H1 (cell line): Measurements from ENCODE around the gene RHOT1. TPM values are rescaled to one million over a fixed set of nuclear protein-coding genes. Genes with fewer than 3 reads are reported as not detected.

Experiments
- BRCA1 ChIP-seq: IDR thresholded peaks from 2 replicates; pipeline ENCODE4 v1.6.1; 2012; ENCODE audit warnings: low read depth, low read length, improper control_type of control experiment
- CBX8 ChIP-seq: fragments of 300-800, 300-1000 bp; sonication (generic); IDR thresholded peaks from 2 replicates; pipeline ENCODE4 v1.7.1; 2016; ENCODE audit warnings: low read depth, low read length, borderline replicate concordance
- CHD1 ChIP-seq: IDR thresholded peaks from 2 replicates; pipeline ENCODE4 v1.6.1; 2012; ENCODE audit warnings: low read depth, low read length, improper control_type of control experiment
- CHD7 ChIP-seq: fragments of 300-600 bp; sonication (generic); IDR thresholded peaks from 2 replicates; pipeline ENCODE4 v1.7.1; 2012; ENCODE audit warnings: low read length, moderate library complexity, mild to moderate bottlenecking, inconsistent platforms; ENCODE audit not compliant: insufficient replicate concordance
- JUND ChIP-seq: IDR thresholded peaks from 2 replicates; pipeline ENCODE4 v1.6.1; 2011; ENCODE audit warnings: mild to moderate bottlenecking, improper control_type of control experiment, low read length
- MAFK ChIP-seq: IDR thresholded peaks from 2 replicates; pipeline ENCODE4 v1.6.1; 2012; ENCODE audit warnings: low read depth, mild to moderate bottlenecking, improper control_type of control experiment, low read length
- SIN3A ChIP-seq, 2 experiments: IDR thresholded peaks in 1 of 2; conservative IDR thresholded peaks in 1 of 2; 2 replicates each; pipeline ENCODE4 v1.6.1; 2011 to 2012; ENCODE audit warnings: low read length in 2 of 2, improper control_type of control experiment in 1 of 2, low read depth in 1 of 2, mild to moderate bottlenecking in 1 of 2
- SP4 ChIP-seq: IDR thresholded peaks from 2 replicates; pipeline ENCODE4 v1.6.1; 2012; ENCODE audit warnings: low read length, inconsistent platforms
- polyA plus RNA-seq, 7 experiments: library from polyadenylated mRNA; depleted of rRNA in 3 of 7; stranded (reverse) in 5 of 7; unstranded in 2 of 7; fragments of >200 nt in 5 of 7; fragments of 200-250 nt in 2 of 7; gene quantifications; 1 replicate in 5 of 7; 2 replicates in 1 of 7; 4 replicates in 1 of 7; pipeline versions ENCODE4 v1.2.1 to v1.2.3, GENCODE V29; 2011 to 2013; ENCODE audit warnings: missing spikeins in 2 of 7, mixed read lengths in 2 of 7
- total RNA-seq: library from RNA; stranded (reverse); fragmentation: NEBNext Ultra II Directional; extraction: Animal tissue kit (Norgen Biotek cat#: 25700); gene quantifications from 2 replicates; pipeline ENCODE4 v1.2.1, GENCODE V29; 2021

RHOT1 gene
- total and polyA plus RNA-seq, 2 of the 8 experiments (the other 6 are each of a cell fraction or from before 2014, with no cell fraction given), result 34.2 to 38.2 TPM

DNA sequence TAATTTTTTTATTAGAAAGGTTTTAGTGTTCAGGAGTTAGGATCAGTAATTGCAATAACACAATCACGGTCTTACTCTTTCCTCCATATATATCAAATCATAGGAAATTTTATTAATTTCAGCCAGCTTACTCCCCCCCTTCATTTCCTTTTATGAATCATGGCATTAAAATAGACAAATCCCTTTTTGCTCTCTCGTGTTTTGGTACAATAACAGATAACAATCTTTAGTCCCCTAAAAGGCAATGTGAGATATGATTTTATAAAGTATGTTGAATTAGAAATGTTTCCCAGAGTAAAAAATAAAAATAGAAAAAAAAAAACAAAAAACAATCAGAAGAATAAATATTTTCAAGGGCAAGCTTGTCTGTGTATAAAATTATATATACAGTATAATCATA, 42.6 kb upstream of the RHOT1 start (continued):
- no peak for TF ChIP-seq CHD7
- no peak for TF ChIP-seq SP4
- TF ChIP-seq BRCA1, result no peak
- TF ChIP-seq JUND, result no peak
- no peak for TF ChIP-seq CHD1
- no peak for TF ChIP-seq SIN3A (conservative IDR thresholded peaks at IDR 0.05 in 1 of 2, IDR thresholded peaks at IDR 0.05 in 1 of 2; ENCODE audit: low read depth in 1 of 2, low read length in 2 of 2)
- no peak for TF ChIP-seq MAFK
- TF ChIP-seq CBX8, result no peak
- TF ChIP-seq, all 59 proteins: peak for 0
